HS-27A (cell line): ENCODE measurements around the gene USH1C.

ENCODE experiments used
- DNase-seq: peaks from one replicate; pipeline ENCODE4 v3.0.0-alpha.2; 2012; ENCODE audit warnings: low read depth, missing footprints

The USH1C gene

GRCh38 chr11:17544181-17544622 is at the start of gene USH1C:
Gene USH1C (minus strand): TSS chr11:17544416. CDS start chr11:17544307, 109 bp downstream.
- DNase-seq = no peak

- no peak for DNase-seq
Observed at GRCh38 chr11:17593466-17594245, 49.4 kb upstream of the USH1C start.

- no peak for DNase-seq
Observed at GRCh38 chr11:17591293-17591692, 47.1 kb upstream of the USH1C start.

- DNase-seq = no peak
Observed at GRCh38 chr11:17590463-17590862, 46.2 kb upstream of the USH1C start.

GRCh38 chr11:17588721-17589120 is 44.5 kb upstream of the USH1C start:
- no peak for DNase-seq

GRCh38 chr11:17588166-17588565 is 44.0 kb upstream of the USH1C start:
- no peak for DNase-seq

- no peak for DNase-seq
Observed at GRCh38 chr11:17585911-17586695, 41.9 kb upstream of the USH1C start.

GRCh38 chr11:17581732-17582053 is 37.5 kb upstream of the USH1C start:
- no peak for DNase-seq

- no peak for DNase-seq
Observed at GRCh38 chr11:17581036-17581731, 37.0 kb upstream of the USH1C start.

GRCh38 chr11:17580271-17580670 is 36.1 kb upstream of the USH1C start:
- no peak for DNase-seq

GRCh38 chr11:17579451-17579850 is 35.2 kb upstream of the USH1C start:
- no peak for DNase-seq

- DNase-seq = no peak
Observed at GRCh38 chr11:17578958-17579357, 34.7 kb upstream of the USH1C start.

GRCh38 chr11:17578296-17578695 is 34.1 kb upstream of the USH1C start:
- DNase-seq = no peak

GRCh38 chr11:17575431-17576425 is 31.5 kb upstream of the USH1C start:
- DNase-seq = no peak

GRCh38 chr11:17574141-17575091 is 30.2 kb upstream of the USH1C start:
- no peak for DNase-seq

GRCh38 chr11:17573526-17573925 is 29.3 kb upstream of the USH1C start:
- DNase-seq = no peak

GRCh38 chr11:17572791-17573460 is 28.7 kb upstream of the USH1C start:
- DNase-seq = no peak

GRCh38 chr11:17572359-17572690 is 28.1 kb upstream of the USH1C start:
- no peak for DNase-seq

- DNase-seq = no peak
Observed at GRCh38 chr11:17571431-17572358, 27.5 kb upstream of the USH1C start.
